Colonic mucosa (tissue), 4 donors: Measurements from ENCODE around the gene SLF1. TPM values are rescaled to one million over a fixed set of nuclear protein-coding genes. Genes with fewer than 3 reads are reported as not detected.

Experiments used
- DNase-seq: peaks from one replicate; pipeline ENCODE4 v3.0.0-alpha.2; 2020
- H3K27ac ChIP-seq: fragments of 200-600 bp; one replicate; pipeline ENCODE4 v1.8.0; 2021
- H3K27me3 ChIP-seq: fragments of 200-600 bp; one replicate; pipeline ENCODE4 v1.8.0; 2021
- H3K36me3 ChIP-seq: fragments of 200-600 bp; one replicate; pipeline ENCODE4 v1.8.0; 2021
- H3K4me1 ChIP-seq: fragments of 200-600 bp; one replicate; pipeline ENCODE4 v1.8.0; 2021; ENCODE audit warnings: mild to moderate bottlenecking
- H3K4me3 ChIP-seq: fragments of 200-600 bp; one replicate; pipeline ENCODE4 v1.8.0; 2021
- H3K9ac ChIP-seq, 2 donors: one replicate each; pipeline ENCODE4 v1.7.0; 2013; ENCODE audit warnings: control low read depth in 2 of 2, low read depth in 2 of 2, low read length in 2 of 2
- H3K9me3 ChIP-seq: fragments of 200-600 bp; one replicate; pipeline ENCODE4 v1.8.0; 2021
- intact Hi-C: fragments of 100-400 bp; cut with DNase I; formaldehyde crosslinking; loops from one replicate; pipeline ENCODE4 v1.14.1; 2022
- total RNA-seq, 2 donors: library from RNA; stranded (reverse); fragmentation: NEBNext Ultra II Directional in 1 of 2; extraction: Animal tissue kit (Norgen Biotek cat#: 25700) in 1 of 2; gene quantifications; one replicate each; pipeline ENCODE4 v1.2.1, GENCODE V29; 2021
- TF ChIP-seq, protein P1 (sequence below): fragments of 200-600 bp; IDR thresholded peaks from one replicate; pipeline ENCODE4 v1.8.0; 2022; ENCODE audit warnings: antibody characterized with exemption, mild to moderate bottlenecking
- donor health status: healthy.
- donor health status: DM: no; HTN: no; CAD: no.
- donor health status: DM: no; HTN: no; CAD: no.

The SLF1 gene
- total RNA-seq, 2 donors from 2014 or later, result 3.8 to 8.4 TPM

DNA sequence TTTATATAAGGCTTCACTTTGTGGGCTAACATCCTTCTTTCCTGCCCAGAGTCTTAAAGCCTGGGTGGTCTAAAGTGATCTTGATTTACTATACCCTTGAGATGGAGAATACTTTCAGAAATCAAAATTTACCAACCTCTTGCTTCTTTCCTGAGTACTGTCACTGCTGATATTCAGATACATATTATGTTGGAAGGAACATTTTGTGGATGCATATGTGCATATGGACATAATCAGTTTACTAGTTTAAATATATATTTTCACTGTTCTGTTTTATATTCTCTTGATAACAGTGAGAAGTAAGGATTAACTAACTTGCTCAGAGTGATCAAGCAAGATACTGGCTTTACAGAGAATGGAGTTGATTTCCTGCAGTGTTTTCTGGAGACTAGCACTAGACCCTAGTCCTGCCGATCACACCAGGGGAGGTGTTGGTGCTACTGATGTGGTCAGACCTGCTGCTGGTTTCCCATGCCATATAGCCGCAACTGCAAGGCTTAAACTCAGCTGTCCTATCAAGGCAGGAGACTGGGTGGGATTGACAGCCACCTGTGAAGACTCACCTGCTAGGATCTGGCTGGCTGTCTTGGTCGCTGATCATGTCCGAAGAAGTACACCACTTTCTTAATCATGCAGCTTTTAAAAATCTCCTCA is 57.6 kb downstream of the SLF1 start:
- no peak overlapping the region for H3K9ac ChIP-seq
- TF ChIP-seq, protein P1, sequence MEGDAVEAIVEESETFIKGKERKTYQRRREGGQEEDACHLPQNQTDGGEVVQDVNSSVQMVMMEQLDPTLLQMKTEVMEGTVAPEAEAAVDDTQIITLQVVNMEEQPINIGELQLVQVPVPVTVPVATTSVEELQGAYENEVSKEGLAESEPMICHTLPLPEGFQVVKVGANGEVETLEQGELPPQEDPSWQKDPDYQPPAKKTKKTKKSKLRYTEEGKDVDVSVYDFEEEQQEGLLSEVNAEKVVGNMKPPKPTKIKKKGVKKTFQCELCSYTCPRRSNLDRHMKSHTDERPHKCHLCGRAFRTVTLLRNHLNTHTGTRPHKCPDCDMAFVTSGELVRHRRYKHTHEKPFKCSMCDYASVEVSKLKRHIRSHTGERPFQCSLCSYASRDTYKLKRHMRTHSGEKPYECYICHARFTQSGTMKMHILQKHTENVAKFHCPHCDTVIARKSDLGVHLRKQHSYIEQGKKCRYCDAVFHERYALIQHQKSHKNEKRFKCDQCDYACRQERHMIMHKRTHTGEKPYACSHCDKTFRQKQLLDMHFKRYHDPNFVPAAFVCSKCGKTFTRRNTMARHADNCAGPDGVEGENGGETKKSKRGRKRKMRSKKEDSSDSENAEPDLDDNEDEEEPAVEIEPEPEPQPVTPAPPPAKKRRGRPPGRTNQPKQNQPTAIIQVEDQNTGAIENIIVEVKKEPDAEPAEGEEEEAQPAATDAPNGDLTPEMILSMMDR, result no peak
- intact Hi-C loops, result no loop called here

DNA sequence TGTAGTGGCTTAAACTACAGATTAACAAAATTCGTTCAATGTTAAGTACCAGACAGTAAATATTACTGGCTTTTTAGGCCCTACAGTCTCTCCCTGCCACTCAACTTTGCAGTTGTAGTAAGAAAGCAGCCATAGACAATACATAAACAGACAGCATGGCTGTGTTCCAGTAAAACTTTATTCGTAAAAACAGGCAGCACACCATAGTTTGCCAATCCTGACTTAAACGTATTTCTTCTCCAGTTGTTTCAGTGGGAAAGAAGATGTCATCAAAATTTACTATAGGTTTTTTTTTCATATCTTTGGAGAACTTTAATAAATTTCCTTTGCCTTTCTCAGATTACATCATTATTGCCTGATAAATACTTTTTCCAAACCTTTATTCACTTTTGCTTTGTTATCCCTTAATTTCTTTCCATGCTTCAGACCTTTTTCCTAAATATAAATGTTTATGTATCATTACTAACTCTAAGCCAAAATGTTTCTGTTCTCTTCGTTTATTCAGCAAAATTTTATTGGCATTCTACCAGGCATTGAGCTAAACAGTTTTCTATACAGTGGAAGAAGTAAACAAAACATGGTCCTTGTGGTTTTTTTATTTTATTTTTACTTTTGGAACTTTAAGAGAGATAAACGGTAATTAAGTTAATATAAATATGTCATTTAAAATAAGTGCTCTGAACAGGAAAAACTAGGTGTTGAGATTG is 64.5 kb downstream of the SLF1 start:
- Histone ChIP-seq H3K9ac (no peak overlapping the region), H3K27me3 (no peaks in the 10 kb centered on the region), H3K4me3 (no peak overlapping the region), H3K27ac (no peak overlapping the region), H3K4me1 (no peaks in the 10 kb centered on the region), H3K36me3 (no peaks in the 10 kb centered on the region), H3K9me3 (no peaks in the 10 kb centered on the region)
- TF ChIP-seq, protein P1, result no peak
- intact Hi-C loops, result no loop called here
- no peak for DNase-seq

More for the DNA sequence above, 57.6 kb downstream of the SLF1 start:
- Histone ChIP-seq H3K4me3 (no peak overlapping the region), H3K36me3 (no peaks in the 10 kb centered on the region), H3K27me3 (no peaks in the 10 kb centered on the region), H3K4me1 (no peaks in the 10 kb centered on the region), H3K27ac (no peak overlapping the region), H3K9me3 (no peaks in the 10 kb centered on the region)
- no peak for DNase-seq

DNA sequence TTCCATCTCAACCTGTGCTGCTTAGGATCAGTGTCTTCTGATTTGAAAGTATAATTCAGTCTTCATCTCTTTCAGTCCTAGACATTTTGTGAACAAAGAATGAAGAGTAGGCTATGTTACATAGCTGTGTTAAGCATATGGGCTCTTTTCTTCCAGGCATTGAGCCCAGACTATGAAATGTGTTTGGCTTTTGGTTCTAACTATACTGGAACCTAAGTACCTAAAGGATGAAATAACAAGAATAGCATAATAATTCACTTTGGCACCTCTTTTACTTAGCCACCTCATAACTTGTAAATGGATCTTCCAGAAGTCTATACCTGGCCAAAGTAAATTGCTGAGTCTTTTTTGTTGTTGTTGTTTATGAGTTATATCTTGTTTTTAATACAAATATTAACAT is 71.4 kb downstream of the SLF1 start:
- Histone ChIP-seq H3K27ac (no peak overlapping the region), H3K9me3 (no peaks in the 10 kb centered on the region), H3K4me3 (no peak overlapping the region), H3K4me1 (no peaks in the 10 kb centered on the region), H3K36me3 (no peaks in the 10 kb centered on the region), H3K27me3 (no peaks in the 10 kb centered on the region), H3K9ac (no peak overlapping the region)
- TF ChIP-seq, protein P1, result no peak
- intact Hi-C loops, result loop anchor here (5.0 kb wide), 1 partner anchor 163 kb away; no protein-coding TSS in a partner anchor
- no peak for DNase-seq

DNA sequence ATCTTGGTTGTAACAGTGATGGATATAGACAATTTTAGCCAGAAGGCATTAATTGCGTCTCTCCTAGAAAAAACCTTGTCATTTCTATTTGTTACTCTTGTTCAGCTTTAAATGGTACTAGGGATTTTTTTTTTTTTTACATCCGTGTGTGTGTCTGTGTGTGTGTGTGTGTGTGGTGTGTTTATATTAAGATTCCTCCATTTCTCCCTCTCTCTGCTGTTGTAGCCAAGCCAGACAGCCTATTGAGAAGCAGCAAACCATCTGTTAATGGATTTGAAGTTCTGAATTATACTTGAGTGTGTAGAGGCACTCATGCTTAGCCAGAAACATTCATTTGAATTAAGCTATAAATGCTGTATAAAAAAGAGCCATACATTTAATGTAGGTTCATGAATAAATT is 72.3 kb downstream of the SLF1 start:
- TF ChIP-seq, protein P1, result no peak
- H3K9ac ChIP-seq, result no peak overlapping the region
- no peak overlapping the region for H3K27ac ChIP-seq
- no peaks in the 10 kb centered on the region for H3K4me1 ChIP-seq
- no peaks in the 10 kb centered on the region for H3K27me3 ChIP-seq
- DNase-seq, result no peak
- intact Hi-C loops, result loop anchor here (5.0 kb wide), 1 partner anchor 163 kb away; no protein-coding TSS in a partner anchor
- no peak overlapping the region for H3K4me3 ChIP-seq
- H3K9me3 ChIP-seq, result no peaks in the 10 kb centered on the region
- H3K36me3 ChIP-seq, result no peaks in the 10 kb centered on the region

DNA sequence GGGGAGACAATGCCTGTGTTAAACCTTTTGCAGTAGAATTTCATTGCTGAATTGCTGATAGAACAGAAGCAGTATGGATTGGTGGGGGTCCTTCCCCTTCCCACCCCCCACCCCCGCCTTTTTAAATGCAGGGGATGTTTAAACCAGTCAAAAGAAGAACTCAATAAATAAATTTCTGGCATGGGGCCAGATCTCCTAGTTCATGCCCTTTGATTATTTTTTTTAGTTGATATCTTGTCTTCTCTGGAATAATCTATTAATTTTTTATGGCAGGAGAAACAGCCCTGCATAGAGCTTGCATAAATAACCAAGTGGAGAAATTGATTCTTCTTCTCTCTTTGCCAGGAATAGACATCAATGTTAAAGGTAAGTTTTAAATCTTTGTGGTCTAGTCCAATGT is 72.8 kb downstream of the SLF1 start:
- Histone ChIP-seq H3K27ac (no peak overlapping the region), H3K9ac (no peak overlapping the region), H3K4me3 (no peak overlapping the region), H3K9me3 (no peaks in the 10 kb centered on the region), H3K27me3 (no peaks in the 10 kb centered on the region), H3K36me3 (no peaks in the 10 kb centered on the region), H3K4me1 (no peaks in the 10 kb centered on the region)
- no peak for DNase-seq
- TF ChIP-seq, protein P1, result no peak
- intact Hi-C loops, result loop anchor here (5.0 kb wide), 1 partner anchor 164 kb away; no protein-coding TSS in a partner anchor
